Small intestine (tissue), 16 donors: ENCODE data around the gene VGLL3. TPM values are rescaled to one million over a fixed set of nuclear protein-coding genes. Genes with fewer than 3 reads are reported as not detected.
"Not testable (repeated sequence)": the region's sequence is repeated elsewhere in the genome, so short reads cannot be mapped to it uniquely, and the experiment has no call there.

Experiments
- DNase-seq, 2 donors: peaks; one replicate each; pipeline versions ENCODE4 v3.0.0 to v3.0.0-alpha.2; 2013
- FAIRE-seq: peaks from 2 replicates; lab custom pipeline; 2012; peaks lifted over from hg19 to GRCh38; lab: Jason Lieb, UNC
- H3K27ac ChIP-seq, 3 donors: one replicate each; pipeline ENCODE4 v1.5.1; 2013; ENCODE audit warnings: low read length in 2 of 3, mild to moderate bottlenecking in 2 of 3, control low read depth in 1 of 3, inconsistent platforms in 1 of 3, low read depth in 1 of 3, moderate library complexity in 1 of 3
- H3K27me3 ChIP-seq, 3 donors: one replicate each; pipeline ENCODE4 v1.6.1; 2013; ENCODE audit warnings: low read length in 3 of 3, inconsistent platforms in 1 of 3; ENCODE audit not compliant: control insufficient read depth in 3 of 3, insufficient read depth in 3 of 3
- H3K36me3 ChIP-seq, 3 donors: one replicate each; pipeline ENCODE4 v1.6.1; 2013; ENCODE audit warnings: low read length in 3 of 3, inconsistent platforms in 1 of 3, low read depth in 1 of 3, mild to moderate bottlenecking in 1 of 3, moderate library complexity in 1 of 3; ENCODE audit not compliant: control insufficient read depth in 3 of 3, insufficient read depth in 2 of 3
- H3K4me1 ChIP-seq, 3 donors: one replicate each; pipeline ENCODE4 v1.6.1; 2013; ENCODE audit warnings: low read length in 2 of 3, inconsistent platforms in 1 of 3, low read depth in 1 of 3, mild to moderate bottlenecking in 1 of 3, moderate library complexity in 1 of 3; ENCODE audit not compliant: control insufficient read depth in 3 of 3, insufficient read depth in 2 of 3
- H3K4me3 ChIP-seq, 3 donors: one replicate each; pipeline ENCODE4 v1.5.1; 2013; ENCODE audit warnings: low read length in 3 of 3, control low read depth in 1 of 3, inconsistent platforms in 1 of 3, low read depth in 1 of 3, mild to moderate bottlenecking in 1 of 3, moderate library complexity in 1 of 3
- H3K9me3 ChIP-seq, 2 donors: one replicate each; pipeline ENCODE4 v1.6.1; 2013; ENCODE audit warnings: low read depth in 1 of 2, low read length in 1 of 2; ENCODE audit not compliant: control insufficient read depth in 2 of 2, insufficient read depth in 1 of 2
- WGBS, 3 donors: extraction: QIAGEN DNeasy Blood & Tissue Kit; methylation state at CpG; one replicate each; pipeline ENCODE4 v1.1.7; 2013; 5-methylcytosine and 5-hydroxymethylcytosine counted together
- long read RNA-seq, 10 donors: transcript quantifications; one replicate each; lab custom pipeline, GENCODE V29; 2026
- polyA plus RNA-seq, 4 donors: library from polyadenylated mRNA; stranded (reverse) in 3 of 4; unstranded in 1 of 4; fragments of 200-250 nt in 3 of 4; fragments of 120-200 nt in 1 of 4; gene quantifications; one replicate each; pipeline versions ENCODE4 v1.2.1 to v1.2.3, GENCODE V29; 2013
- donor health status: healthy with polysubstance abuse.
- donor health status: control.
- donor health status: control.
- donor health status: Bipolar disorder and iron deficiency.
- donor health status: healthy.

Gene VGLL3, protein sequence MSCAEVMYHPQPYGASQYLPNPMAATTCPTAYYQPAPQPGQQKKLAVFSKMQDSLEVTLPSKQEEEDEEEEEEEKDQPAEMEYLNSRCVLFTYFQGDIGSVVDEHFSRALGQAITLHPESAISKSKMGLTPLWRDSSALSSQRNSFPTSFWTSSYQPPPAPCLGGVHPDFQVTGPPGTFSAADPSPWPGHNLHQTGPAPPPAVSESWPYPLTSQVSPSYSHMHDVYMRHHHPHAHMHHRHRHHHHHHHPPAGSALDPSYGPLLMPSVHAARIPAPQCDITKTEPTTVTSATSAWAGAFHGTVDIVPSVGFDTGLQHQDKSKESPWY
- 10 to 100 TPM in 1 of 4 donors, 1 to 10 TPM in 2, not detected in 1; 1.6 to 11.4 (median 1.7) TPM for polyA plus RNA-seq
- long read RNA-seq, donor 1, result 0 reads
- long read RNA-seq, donor 2, result 0 reads
- long read RNA-seq, donor 3, result 0 reads
- long read RNA-seq, donor 4, result 0 reads
- long read RNA-seq, donor 5, result 0 reads
- long read RNA-seq, donor 6, result 0 reads
- long read RNA-seq, donor 7, result 0 reads
- long read RNA-seq, donor 8, result 0 reads
- long read RNA-seq, donor 9, result 0 reads
- long read RNA-seq, donor 10, partial matches to known transcripts, result 0 of 1 reads
- long read RNA-seq, donor 10, other reads (novel, unspliced or antisense), result 0 of 1 reads

DNA sequence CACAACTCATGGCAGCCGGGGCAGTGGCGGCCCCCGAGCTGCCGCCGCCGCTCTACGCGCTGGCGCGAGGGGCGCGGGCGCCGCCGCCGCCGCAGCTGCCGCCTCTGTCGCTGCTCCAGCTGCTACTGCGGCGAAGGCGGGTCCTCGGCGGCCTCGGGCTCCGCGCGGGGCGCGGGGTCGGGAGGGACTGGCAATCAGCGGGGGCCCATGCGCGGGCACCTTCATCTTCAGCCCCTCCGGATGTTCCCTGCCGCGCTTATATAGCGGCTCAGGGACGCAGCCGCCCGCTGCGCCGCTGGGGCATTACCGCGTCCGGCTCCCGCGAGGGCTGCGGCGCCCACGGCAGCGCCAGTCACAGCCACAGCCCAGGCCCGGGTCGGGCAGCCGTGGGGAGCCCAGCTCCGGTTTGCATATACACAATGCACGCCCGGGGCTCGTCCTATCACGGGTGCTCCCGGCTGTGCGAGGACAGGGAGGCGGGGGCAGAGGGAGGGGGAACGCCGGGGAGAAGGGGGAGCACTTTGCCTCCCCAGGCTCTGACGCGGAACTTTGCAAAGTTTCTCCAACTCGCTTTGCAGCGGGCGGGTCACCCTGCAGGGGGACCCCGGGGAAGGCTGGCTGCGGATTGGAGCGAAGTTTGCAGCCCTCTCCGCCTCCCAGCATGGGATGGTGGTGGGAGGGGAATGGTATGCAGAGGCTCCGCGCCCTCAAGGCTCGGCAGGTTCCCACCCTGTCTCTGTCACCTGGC lies at the start of gene VGLL3:
Gene VGLL3 (minus strand): TSS at position 416 of the 748 bp plus-strand sequence. CDS start 406 bp downstream, at position 10.
- FAIRE-seq, result no peak
- peak within 1 kb of the TSS; percentile 26 to 69 (median 36) for H3K4me3 ChIP-seq
- H3K9me3 ChIP-seq, result no peaks in the 10 kb centered on the region
- peak within 1 kb of the TSS in 2 of 3 donors; percentile 55 to 62 for H3K27ac ChIP-seq
- peaks cover 0 to 14% (median 0%) of the 10 kb centered on the region in 3 donors for H3K4me1 ChIP-seq
- DNase-seq, result peak; percentile 3 to 70
- no peaks in the 10 kb centered on the region for H3K36me3 ChIP-seq
- 1% methylated on average over 50 to 77 of the region's 77 CpGs for WGBS, 3 donors
- H3K27me3 ChIP-seq, result peaks cover 0 to 16% (median 2%) of the 10 kb centered on the region in 3 donors

DNA sequence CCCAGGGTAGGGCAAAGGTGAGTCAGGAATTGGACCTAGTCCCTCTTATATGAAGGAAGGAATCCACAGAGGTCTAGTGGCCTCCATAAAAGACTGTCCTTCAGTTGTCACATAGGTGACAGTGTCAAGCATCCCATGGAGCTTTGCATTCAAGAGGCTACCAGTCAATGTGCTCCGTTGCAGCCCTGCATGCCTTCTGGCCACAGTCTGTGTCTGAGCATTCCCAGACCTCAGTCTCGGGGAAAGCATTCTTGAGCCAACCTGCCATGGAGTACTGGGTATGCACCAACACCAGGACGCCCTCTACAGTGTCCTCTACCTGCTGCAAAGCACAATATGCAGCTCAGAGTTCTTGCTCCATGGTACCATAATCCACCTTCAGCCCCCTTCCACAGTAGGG lies 46.7 kb upstream of the VGLL3 start:
- Histone ChIP-seq H3K36me3 (no peaks in the 10 kb centered on the region), H3K9me3 (no peaks in the 10 kb centered on the region), H3K4me3 (no peak overlapping the region), H3K27me3 (no peaks in the 10 kb centered on the region), H3K4me1 (no peaks in the 10 kb centered on the region), H3K27ac (no peak overlapping the region)
- DNase-seq (no peak), FAIRE-seq (no peak)
- WGBS, 3 donors, result 74 to 77% (median 76%) methylated on average over 3 of the region's 3 CpGs

DNA sequence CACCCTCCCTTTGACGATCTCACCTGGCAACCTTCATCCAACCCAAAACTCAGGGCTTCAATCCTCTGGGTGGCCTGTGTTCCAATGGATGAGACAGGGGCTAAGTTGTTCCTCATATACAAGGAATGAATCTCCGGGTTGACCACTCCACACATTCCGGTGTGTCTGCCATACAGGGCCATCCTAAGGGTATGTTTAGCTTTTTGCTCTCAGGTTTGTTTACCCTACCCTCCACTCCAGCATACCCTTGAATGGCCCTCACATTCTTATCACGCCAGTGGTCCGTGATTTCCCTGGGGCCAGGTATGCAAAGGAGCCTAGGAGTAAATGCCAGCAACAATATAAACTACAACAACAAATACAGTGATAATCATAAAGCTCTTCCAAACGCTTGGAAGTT lies 45.7 kb upstream of the VGLL3 start:
- WGBS, 3 donors, result 83 to 89% (median 88%) methylated on average over 6 of the region's 6 CpGs
- no peaks in the 10 kb centered on the region for H3K27me3 ChIP-seq
- FAIRE-seq, result no peak

DNA sequence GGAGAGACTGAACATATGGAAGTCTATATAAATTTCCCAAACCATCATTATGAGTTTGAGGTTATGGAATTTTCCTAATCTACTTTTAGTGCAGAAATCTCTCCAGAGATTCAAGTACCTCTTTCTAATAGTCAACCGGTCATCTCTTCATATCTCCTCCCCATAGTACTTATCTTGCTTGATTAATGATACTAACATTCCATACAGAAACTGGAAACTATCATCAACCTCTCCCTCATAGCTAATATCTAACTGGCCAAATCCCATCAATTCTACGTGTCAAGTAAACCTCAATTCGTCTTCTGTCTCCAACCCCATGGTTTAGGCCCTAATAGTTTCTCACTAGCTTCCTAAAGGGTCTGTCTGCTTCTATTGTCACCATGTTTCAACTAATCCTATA lies 44.4 kb upstream of the VGLL3 start:
- 62 to 74% (median 67%) methylated on average over 3 of the region's 3 CpGs for WGBS, 3 donors
- Histone ChIP-seq H3K36me3 (no peaks in the 10 kb centered on the region), H3K4me3 (no peak overlapping the region), H3K4me1 (no peaks in the 10 kb centered on the region), H3K27me3 (no peaks in the 10 kb centered on the region), H3K9me3 (no peaks in the 10 kb centered on the region), H3K27ac (no peak overlapping the region)
- no peak for DNase-seq
- FAIRE-seq, result no peak

More for the DNA sequence above, 45.7 kb upstream of the VGLL3 start:
- no peak for DNase-seq
- Histone ChIP-seq H3K36me3 (no peaks in the 10 kb centered on the region), H3K4me1 (no peaks in the 10 kb centered on the region), H3K27ac (no peak overlapping the region), H3K9me3 (no peaks in the 10 kb centered on the region), H3K4me3 (no peak overlapping the region)

DNA sequence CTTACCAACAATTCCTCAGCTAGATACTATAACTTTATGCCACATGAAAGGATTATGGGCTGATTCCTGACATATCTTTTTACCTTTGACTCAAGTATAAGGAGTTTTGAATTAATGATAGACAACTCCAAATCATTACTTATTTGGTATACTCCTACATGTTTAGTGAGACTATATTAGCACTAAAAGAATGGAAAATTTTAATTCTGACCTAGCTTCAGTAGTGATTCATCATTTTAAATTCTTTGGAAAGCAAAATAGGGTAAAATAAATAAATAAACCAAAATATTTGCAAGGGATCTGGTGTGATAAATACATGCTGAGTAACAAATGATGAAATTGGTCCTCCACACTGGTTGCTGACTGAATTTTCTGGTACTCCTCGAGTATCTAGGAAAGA lies 42.3 kb upstream of the VGLL3 start:
- FAIRE-seq, result no peak
- Histone ChIP-seq H3K36me3 (no peaks in the 10 kb centered on the region), H3K4me3 (no peak overlapping the region), H3K9me3 (no peaks in the 10 kb centered on the region), H3K27ac (no peak overlapping the region), H3K27me3 (no peaks in the 10 kb centered on the region), H3K4me1 (no peaks in the 10 kb centered on the region)
- WGBS, 3 donors, result 20 to 50% (median 21%) methylated on average over 1 of the region's 1 CpG
- no peak for DNase-seq

DNA sequence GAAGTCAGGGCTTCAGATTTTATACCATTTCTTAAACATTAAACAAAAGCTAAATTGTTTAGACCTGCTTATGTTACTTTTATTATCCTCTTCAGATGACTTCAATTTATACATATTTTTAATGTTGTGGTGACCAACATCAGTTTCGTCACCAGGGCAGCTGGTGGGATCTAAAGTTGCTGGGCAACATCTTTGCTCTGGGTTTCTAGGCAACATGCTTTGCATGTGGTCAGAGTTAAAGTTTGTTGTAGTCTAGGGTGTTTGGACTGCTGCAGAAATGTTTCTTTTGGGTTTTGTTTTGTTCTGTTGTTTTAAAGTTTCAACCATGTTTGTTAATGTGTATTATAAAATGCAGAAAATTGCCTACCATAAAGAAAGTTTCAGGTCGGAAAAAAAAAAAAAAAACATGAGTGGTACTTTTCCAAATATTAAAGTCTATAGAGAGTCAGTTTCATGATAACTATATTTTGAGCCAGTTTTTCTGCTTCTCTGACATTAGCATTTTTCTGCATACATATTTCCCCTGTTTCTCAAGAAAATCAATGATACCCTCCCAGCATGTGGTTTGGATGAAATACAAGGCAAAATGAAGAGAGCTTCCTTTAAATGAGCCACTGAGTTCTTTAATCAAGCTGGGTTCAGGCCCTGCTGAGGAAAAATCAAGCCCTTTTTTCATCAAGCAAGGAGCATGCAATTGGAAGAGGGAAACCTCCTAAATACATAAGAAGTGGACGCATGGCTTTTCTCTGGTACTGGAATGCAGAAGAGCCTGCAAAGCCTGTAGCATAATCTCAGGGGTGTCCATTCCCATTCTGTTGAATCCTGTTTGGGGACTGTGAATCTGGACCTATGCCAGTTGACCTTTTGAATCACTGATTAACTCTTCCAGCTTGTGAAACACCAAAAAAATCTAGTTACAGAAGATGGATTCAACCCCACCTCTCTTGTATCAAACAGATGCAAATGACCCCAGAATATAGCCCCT lies 35.0 kb upstream of the VGLL3 start:
- no peak for FAIRE-seq
- 51 to 70% (median 59%) methylated on average over 3 of the region's 3 CpGs for WGBS, 3 donors

DNA sequence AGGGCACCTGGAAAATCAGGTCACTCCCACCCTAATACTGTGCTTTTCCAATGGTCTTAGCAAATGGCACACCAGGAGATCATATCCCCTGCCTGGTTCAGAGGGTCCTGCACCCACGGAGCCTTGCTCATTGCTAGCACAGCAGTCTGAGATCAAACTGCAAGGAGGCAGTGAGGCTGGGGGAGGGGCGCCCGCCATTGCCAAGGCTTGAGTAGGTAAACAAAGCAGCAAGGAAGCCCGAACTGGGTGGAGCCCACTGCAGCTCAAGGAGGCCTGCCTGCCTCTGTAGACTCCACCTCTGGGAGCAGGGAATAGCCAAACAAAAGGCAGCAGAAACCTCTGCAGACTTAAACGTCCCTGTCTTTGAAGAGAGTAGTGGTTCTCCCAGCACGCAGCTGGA lies 26.4 kb upstream of the VGLL3 start:
- not testable (repeated sequence) for H3K27ac ChIP-seq, H3K36me3 ChIP-seq, DNase-seq, H3K4me3 ChIP-seq, H3K9me3 ChIP-seq, H3K27me3 ChIP-seq, H3K4me1 ChIP-seq, FAIRE-seq
- 56 to 74% (median 58%) methylated on average over 6 of the region's 6 CpGs for WGBS, 3 donors

More for the DNA sequence above, 35.0 kb upstream of the VGLL3 start:
- no peaks in the 10 kb centered on the region for H3K9me3 ChIP-seq
- no peak overlapping the region for H3K4me3 ChIP-seq
- H3K27me3 ChIP-seq, result no peaks in the 10 kb centered on the region
- H3K36me3 ChIP-seq, result no peaks in the 10 kb centered on the region
- no peak for DNase-seq
- no peak overlapping the region for H3K27ac ChIP-seq
- H3K4me1 ChIP-seq, result no peaks in the 10 kb centered on the region
